GM21825 (cell line): ENCODE data around the gene RPP30.
A peak's percentile ranks its signal among the peaks of the same experiment; 100 is the strongest.
"Not testable (repeated sequence)": the region's sequence is repeated elsewhere in the genome, so short reads cannot be mapped to it uniquely, and the experiment has no call there.

Source experiments
- ATAC-seq: cut with Tn5 transposase; IDR thresholded peaks from one replicate; pipeline ENCODE4 v1.9.1; 2021; ENCODE audit warnings: mild to moderate bottlenecking, moderate library complexity; ENCODE audit not compliant: unreplicated experiment

RPP30 gene

DNA sequence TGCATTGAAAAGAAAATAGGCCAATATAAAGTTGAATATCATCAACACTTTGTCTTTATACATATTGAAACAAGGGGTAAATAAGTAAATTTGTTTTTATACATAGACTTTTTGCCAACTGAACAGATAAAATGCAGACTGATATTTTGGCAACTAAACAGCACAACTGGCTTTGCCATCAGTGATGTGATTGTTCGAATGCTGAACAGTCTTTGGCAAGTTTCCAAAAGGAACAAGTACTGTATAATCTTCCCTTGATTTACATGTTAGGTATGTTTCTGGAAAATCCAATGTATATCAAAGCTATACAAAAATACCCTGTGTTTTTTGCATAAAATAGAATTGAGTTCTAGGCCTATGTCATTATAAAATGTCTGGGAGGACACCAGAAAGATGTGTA lies 67.3 kb downstream of the RPP30 start:
- no peak for ATAC-seq

DNA sequence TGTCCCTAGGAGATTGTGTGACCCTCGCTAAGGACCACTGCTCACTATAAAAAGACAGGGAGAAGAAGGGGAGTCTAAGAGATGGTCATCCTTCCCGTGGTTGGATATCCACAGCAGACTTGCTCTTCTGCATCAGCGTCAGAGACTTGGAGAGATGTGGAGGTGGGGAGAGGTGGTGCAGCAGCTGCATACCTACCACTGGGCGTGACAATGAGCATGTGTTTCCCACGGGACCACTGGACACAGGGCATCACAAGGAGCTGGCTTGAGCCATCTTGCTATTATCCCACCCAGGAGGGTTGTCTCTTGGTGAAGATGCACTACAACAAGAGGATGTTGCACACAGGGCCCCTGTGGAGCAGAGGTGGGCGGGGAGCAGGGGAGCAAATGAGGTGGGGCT lies 67.9 kb downstream of the RPP30 start:
- no peak for ATAC-seq

DNA sequence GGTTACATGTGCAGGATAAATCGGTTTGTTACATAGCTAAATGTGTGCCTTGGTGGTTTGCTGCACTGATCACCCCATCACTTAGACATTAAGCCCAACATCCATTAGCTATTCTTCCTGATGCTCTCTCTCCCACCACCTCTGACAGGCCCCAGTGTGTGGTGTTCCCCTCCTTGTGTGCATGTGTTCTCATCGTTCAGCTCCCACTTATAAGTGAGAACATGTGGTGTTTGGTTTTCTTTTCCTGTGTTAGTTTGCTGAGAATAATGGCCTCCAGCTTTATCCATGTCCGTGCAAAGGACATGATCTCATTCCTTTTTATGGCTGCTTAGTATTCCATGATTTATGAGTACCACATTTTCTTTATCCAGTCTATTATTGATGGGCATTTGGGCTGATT lies 71.2 kb downstream of the RPP30 start:
- ATAC-seq, result not testable (repeated sequence)

DNA sequence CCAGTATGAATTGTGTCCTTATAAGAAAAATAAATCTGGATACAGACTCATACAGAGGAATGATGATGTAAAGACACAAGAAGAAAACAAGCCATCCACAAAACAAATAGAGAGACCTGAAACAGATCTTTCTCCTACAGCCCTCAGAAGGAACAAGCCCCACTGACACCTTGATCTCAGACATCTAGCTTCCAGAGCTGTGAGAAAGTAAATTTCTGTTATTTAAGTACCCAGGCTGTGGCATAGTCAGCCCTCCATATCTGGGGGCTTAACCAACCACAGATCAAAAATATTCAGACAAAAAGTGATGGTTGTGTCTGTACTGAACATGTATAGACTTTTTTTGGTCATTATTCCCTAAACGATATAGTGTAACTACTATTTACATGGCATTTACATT lies 73.0 kb downstream of the RPP30 start:
- ATAC-seq, result no peak

DNA sequence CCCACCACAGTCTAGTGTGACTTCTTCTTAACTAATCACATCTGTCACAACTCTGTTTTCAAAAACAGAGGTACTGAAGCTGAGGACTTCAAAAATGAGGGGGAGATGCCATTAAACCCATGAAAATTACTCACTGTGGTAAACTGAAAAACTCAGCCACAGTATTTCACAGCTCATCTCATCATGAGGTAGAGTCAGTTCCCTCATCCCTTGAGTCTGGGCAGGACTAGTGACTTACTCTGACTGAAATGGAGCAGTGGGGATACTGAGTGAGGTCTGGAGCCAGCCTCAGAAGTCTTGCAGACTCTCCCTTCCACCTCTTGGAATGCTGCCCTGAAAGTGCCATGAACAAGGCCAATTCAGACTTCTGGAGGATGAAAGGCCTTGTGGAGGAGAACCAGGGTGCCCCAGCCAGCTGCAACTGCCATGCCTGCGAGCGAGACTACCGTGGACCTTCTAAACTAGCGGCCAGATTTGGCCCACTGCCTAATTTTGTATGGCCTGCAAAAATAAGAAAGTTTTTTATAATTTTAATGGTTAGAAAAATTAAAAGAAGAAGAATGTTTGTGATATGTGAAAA lies 73.8 kb downstream of the RPP30 start:
- no peak for ATAC-seq

DNA sequence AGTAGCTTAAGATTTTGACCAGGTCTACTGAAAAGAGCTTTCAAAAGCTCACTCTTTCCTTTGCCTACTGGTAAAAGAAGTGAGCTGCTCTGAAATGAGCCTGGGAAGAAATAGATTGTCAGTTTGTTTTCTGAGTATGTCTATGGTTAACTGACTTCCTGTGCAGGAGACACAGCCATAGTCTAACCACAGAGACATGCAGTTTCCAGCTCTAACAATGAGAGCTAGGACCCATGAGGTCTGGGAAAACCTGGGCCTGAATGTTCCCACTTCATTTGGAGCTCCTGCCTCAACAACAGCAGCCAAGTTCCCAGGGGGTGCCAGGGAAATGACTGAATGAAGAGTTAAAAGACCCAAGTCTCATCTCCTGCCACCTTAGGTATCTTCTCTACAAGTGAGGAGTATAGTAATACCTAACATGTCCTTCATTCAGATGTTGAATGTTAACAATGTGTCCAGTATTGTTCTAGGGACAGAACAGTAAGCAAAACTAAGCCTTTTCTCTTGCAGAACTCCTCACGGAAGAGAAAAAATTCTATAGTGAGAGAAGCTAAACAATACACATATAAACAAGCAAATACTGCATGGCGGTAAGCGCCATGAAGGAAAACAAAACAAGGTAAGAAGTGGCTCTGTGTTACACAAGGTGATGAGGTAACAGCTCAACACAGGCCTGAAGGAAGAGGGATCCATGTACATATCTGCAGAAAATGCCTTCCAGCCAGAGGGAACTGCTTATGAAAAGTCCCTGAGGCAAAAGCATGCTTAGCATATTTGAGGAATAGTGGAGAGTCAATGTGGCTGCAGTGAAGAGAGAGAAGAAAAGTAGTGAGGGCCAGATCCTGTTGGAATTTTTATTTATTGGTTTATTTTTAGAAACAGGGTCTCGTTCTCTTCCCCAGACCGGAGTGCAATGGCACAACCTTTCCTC lies 75.5 kb downstream of the RPP30 start:
- ATAC-seq, result peak; percentile 75
